Measurements from ENCODE around the gene KREMEN2. TPM values are rescaled to one million over a fixed set of nuclear protein-coding genes. Genes with fewer than 3 reads are reported as not detected.

Gene KREMEN2
- total and polyA plus RNA-seq, 2 of the 4 experiments (the other 2 are of a cell fraction) = 0.03 TPM; not detected in 1

- no peak overlapping the region for H3K4me2 ChIP-seq (ENCODE audit: low read depth, low read length)
- H2BK120ac ChIP-seq (ENCODE audit: low read depth, low read length) = no peak overlapping the region
- H3K9ac ChIP-seq (ENCODE audit: low read depth, low read length) = no peak overlapping the region
- no TSS peak for BruUV-seq (replicated peaks)
- POLR2A ChIA-PET (ENCODE audit: unreplicated experiment) = no interaction called here
- 78% methylated on average over 2 of the region's 11 CpGs; no CpG with 5 or more reads in 1 of the 2 experiments for WGBS, 2 experiments (ENCODE audit: extremely low coverage in 2 of 2, insufficient read length in 1 of 2)
- in situ Hi-C loops (cut with MboI; ENCODE audit: low sequenced_read_pairs) = no loop called here
- no peaks in the 10 kb centered on the region for H3K36me3 ChIP-seq (ENCODE audit: control insufficient read depth, insufficient read depth, low read length)
- H3K4ac ChIP-seq (ENCODE audit: low read depth, low read length) = no peak overlapping the region
- no peak overlapping the region for H3K27ac ChIP-seq (ENCODE audit: insufficient read depth, low read length)
- H3K23ac ChIP-seq (ENCODE audit: low read depth, low read length) = no peak overlapping the region
- CTCF ChIA-PET = no interaction called here
- no peak overlapping the region for H3K56ac ChIP-seq (ENCODE audit: extremely low read depth, insufficient read depth, low read length)
- H3K9me3 ChIP-seq (ENCODE audit: control insufficient read depth, insufficient read depth, low read length) = no peaks in the 10 kb centered on the region
- H3K79me1 ChIP-seq (ENCODE audit: low read depth in 1 of 2, low read length in 2 of 2) = no peaks in the 10 kb centered on the region
- no peak overlapping the region for H2AFZ ChIP-seq (replicated peaks; ENCODE audit: low read length, poor library complexity)
- ATAC-seq (ENCODE audit: low read depth) (no peak), DNase-seq (no peak)
- no peaks in the 10 kb centered on the region for H3K4me1 ChIP-seq (ENCODE audit: control insufficient read depth, insufficient read depth, low read length)
- no peak overlapping the region for H3K18ac ChIP-seq (ENCODE audit: low read depth, low read length)
- H2AK5ac ChIP-seq (ENCODE audit: low read depth, low read length) = no peak overlapping the region
- no peak overlapping the region for H4K91ac ChIP-seq (ENCODE audit: insufficient read depth, low read depth, low read length)
- no peak overlapping the region for H4K8ac ChIP-seq (ENCODE audit: low read depth in 2 of 2, low read length in 2 of 2)
- TF ChIP-seq POLR2A (IDR thresholded peaks at IDR 0.05; ENCODE audit: low read depth, low read length) (no peak), RFX5 (IDR thresholded peaks at IDR 0.05; ENCODE audit: low read depth, low read length) (no peak), RAD21 (IDR thresholded peaks at IDR 0.05; ENCODE audit: low read length) (no peak), MXI1 (IDR thresholded peaks at IDR 0.05; ENCODE audit: borderline replicate concordance, low read depth, low read length) (no peak), MAZ (IDR thresholded peaks at IDR 0.05; ENCODE audit: borderline replicate concordance, low read depth, low read length) (no peak), CTCF (conservative IDR thresholded peaks at IDR 0.05; ENCODE audit: low read depth, low read length) (no peak), MAFK (IDR thresholded peaks at IDR 0.05; ENCODE audit: low read depth, low read length) (no peak), BHLHE40 (IDR thresholded peaks at IDR 0.05; ENCODE audit: low read depth, low read length) (no peak), CHD1 (IDR thresholded peaks at IDR 0.05; ENCODE audit: low read depth, low read length) (no peak), CEBPB (IDR thresholded peaks at IDR 0.05; ENCODE audit: low read depth, low read length) (no peak), NFE2L2 (IDR thresholded peaks at IDR 0.05; ENCODE audit: low read depth, low read length) (no peak), SMC3 (IDR thresholded peaks at IDR 0.05; ENCODE audit: low read depth, low read length) (no peak), ELK1 (IDR thresholded peaks at IDR 0.05; ENCODE audit: borderline replicate concordance, low read depth, low read length) (no peak), USF2 (IDR thresholded peaks at IDR 0.05; ENCODE audit: low read depth, low read length) (no peak), RCOR1 (IDR thresholded peaks at IDR 0.05; ENCODE audit: insufficient replicate concordance, low read length) (no peak), FOS (IDR thresholded peaks at IDR 0.05; ENCODE audit: low read depth, low read length) (no peak)
- peaks cover 47% of the 10 kb centered on the region for H3K27me3 ChIP-seq (ENCODE audit: control insufficient read depth, insufficient read depth, low read length)
- H3K14ac ChIP-seq (replicated peaks; ENCODE audit: low read depth, low read length) = no peak overlapping the region
- intact Hi-C loops (cut with micrococcal nuclease) = no loop called here
- H3K9me1 ChIP-seq (ENCODE audit: insufficient read depth, low read length) = no peaks in the 10 kb centered on the region
- H2BK15ac ChIP-seq (ENCODE audit: low read depth, low read length) = no peak overlapping the region
- no peak overlapping the region for H4K5ac ChIP-seq (ENCODE audit: low read depth, low read length)
- dilution Hi-C loops (cut with HindIII; ENCODE audit: low sequenced_read_pairs, unreplicated experiment) = no loop called here
- H2BK20ac ChIP-seq (ENCODE audit: low read depth, low read length) = no peak overlapping the region
- no peak overlapping the region for H2BK5ac ChIP-seq (ENCODE audit: low read depth, low read length, poor library complexity, severe bottlenecking)
- no peak overlapping the region for H2AK9ac ChIP-seq (replicated peaks; ENCODE audit: low read depth, low read length, poor library complexity)
- no peaks in the 10 kb centered on the region for H4K20me1 ChIP-seq (ENCODE audit: insufficient read depth, low read length)
- H3K4me3 ChIP-seq (ENCODE audit: insufficient read depth, low read depth, low read length) = no peak overlapping the region
Observed at GRCh38 chr16:2956579-2956956, 7.5 kb upstream of the KREMEN2 start.
